Left ventricle myocardium superior (tissue), 1 donor: Measurements from ENCODE around the gene TNNI3K. TPM values are rescaled to one million over a fixed set of nuclear protein-coding genes. Genes with fewer than 3 reads are reported as not detected.

Experiments
- ATAC-seq: fragments of 200-7000 bp; cut with Tn5 transposase; one replicate; pipeline ENCODE4 v1.9.1; 2020; ENCODE audit warnings: mild to moderate bottlenecking, moderate library complexity
- DNase-seq: peaks from one replicate; pipeline ENCODE4 v3.0.0-alpha.2; 2020
- intact Hi-C: fragments of 100-400 bp; cut with micrococcal nuclease; formaldehyde crosslinking; loops from one replicate; pipeline ENCODE4 v1.11.0; 2022
- total RNA-seq: library from RNA; stranded (reverse); fragmentation: NEBNext Ultra II Directional; extraction: Animal tissue kit (Norgen Biotek cat#: 25700); gene quantifications from one replicate; pipeline ENCODE4 v1.2.1, GENCODE V29; 2021
- donor health status: DM: no; HTN: yes; CAD: no; lungs with severe emphysema.

The TNNI3K gene
- total RNA-seq, 1 donor from 2014 or later: 93.4 TPM

DNA sequence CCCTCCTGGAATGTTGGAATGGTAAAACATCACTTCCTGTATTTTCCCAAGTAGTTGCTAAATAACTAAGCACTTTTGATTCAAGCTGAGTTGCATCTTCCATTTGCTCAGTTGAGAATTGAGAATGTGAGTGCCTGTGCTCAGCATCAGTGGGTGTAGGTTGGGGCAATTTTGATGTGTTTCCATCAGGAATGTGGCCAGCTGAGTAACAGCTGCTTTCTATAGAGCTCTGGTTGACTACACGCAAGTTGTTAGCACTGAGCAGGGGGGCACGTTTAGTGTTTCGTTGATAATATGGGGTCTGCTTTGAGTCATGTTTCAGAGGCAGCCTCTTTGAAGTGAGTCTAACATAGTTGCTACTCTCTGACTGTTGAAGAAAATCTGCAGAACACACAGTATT is 235.7 kb downstream of the TNNI3K start:
- DNase-seq (no peak), ATAC-seq (peak; percentile 31)
- intact Hi-C loops: no loop called here

GRCh38 chr1:74471470-74471869 is 236.3 kb downstream of the TNNI3K start:
- ATAC-seq (no peak), DNase-seq (no peak)
- intact Hi-C loops: no loop called here

DNA sequence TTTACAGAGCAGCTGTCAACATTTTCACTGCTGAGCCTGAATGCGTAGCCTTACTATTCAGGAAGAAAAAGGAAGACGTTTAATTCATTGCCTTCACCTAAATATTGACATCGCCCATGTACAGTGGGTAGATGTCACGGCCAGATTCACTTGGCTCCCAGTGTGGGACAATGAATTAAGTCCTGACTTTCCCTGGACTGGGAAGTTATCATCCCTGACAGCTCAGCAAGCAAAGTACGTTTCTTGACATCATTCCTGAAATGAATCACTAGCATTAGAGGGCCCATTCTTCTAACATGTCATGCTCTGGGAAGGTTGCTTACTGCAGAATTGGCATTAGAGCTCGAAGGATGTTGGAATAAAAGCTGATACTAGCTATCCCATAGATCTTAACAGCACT is 239.4 kb downstream of the TNNI3K start:
- intact Hi-C loops: no loop called here
- ATAC-seq (no peak), DNase-seq (no peak)

DNA sequence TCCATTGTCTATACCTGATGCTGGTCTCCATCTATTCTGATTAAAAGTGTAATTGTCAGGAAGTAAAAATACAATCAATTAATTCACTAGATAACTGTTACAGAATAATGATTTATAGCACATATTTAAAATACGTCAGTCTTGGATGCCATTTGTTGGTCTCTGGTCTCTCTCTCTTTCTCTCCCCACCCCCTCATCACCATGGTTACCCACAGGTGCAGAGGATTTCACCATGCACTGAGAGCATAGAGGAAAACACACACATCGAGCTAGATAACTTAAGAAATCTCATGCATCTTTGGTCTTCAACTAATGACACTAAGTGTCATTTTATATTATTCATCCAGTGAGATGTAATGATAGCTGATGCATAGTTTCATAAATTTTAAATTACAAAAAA is 243.8 kb downstream of the TNNI3K start:
- ATAC-seq: no peak
- intact Hi-C loops: no loop called here

GRCh38 chr1:74480068-74480467 is 244.9 kb downstream of the TNNI3K start:
- intact Hi-C loops: no loop called here
- ATAC-seq (peak; percentile 35), DNase-seq (no peak)

More for the DNA sequence above, 243.8 kb downstream of the TNNI3K start:
- no peak for DNase-seq

DNA sequence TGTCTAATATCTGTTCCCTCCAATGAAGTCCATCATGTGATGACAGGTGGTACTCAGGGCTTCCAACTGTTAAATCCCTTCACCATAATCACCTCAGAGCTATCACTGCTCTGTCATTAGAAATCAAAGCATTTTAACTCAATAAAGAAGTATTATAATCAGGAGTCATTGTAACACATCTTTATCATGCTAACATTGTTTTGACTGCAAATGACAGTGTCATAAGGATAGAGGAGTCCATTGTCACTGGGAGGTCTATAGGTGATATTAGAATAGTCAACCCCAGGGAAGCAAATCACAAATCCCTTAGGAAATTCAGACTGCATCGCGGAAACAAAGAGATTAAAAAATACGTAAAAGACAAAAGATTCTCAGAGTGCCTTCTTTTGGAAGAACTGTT is 246.4 kb downstream of the TNNI3K start:
- DNase-seq: no peak
- intact Hi-C loops: no loop called here
- ATAC-seq: no peak

DNA sequence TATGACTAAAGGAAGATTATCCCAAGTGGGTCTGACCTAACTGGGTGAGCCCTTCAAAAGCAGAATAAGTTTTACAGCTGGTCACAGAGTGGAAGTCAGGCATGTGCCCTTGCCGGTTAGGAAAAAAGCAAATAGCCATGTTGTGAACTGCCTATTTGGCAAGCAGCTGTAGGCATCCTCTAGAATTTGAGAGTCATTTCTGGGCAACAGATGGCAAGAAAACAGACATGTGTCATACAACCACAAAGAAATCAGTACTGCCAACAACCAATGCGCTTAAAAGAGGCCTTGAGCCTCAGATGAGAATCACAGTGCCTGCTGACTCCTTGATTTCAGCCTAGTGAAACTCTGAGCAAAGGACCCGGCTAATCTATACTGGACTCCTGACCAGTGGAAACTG is 250.4 kb downstream of the TNNI3K start:
- no peak for DNase-seq
- peak; percentile 42 for ATAC-seq
- intact Hi-C loops: no loop called here

GRCh38 chr1:74486036-74486435 is 250.8 kb downstream of the TNNI3K start:
- DNase-seq (no peak), ATAC-seq (no peak)
- intact Hi-C loops: no loop called here

DNA sequence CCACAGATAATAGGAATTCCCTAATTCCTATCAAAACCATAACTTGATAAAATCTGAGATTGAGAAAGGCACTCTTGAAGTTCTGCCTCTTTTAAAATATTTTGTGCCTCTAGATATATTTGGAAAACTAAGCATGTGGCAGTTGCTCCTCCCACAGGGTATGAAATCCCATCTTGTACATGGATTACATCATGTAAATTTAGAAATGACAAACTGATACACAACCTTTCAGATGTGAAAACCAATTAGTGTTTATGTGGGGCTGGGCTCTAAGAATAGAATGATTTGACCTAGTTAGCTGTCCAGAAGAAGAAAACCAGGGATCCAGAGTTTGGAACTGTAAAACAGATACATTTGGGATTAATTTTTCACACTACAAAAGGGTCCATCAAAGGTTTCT is 261.5 kb downstream of the TNNI3K start:
- intact Hi-C loops: no loop called here
- DNase-seq (no peak), ATAC-seq (no peak)

- DNase-seq (no peak), ATAC-seq (no peak)
- intact Hi-C loops: no loop called here
Observed at GRCh38 chr1:74498901-74499300, 263.7 kb downstream of the TNNI3K start.

DNA sequence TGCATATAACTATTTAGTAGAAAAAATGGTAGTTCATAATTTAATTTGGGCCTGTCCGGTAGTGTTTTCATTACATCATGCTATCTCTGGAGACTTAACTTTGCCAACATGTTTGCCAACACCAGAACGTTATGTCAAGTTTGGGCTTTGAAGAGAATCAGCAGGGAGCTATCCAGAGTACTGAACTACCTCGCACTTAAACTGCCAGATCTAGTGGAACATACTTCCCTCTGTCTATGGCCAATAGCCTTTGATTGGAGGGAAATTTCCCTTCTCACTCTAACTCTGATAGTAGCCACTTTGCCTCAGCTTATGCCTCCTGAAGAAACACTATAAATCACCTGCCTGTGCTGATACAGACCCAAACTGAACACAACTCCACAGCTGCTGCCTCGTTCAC is 267.2 kb downstream of the TNNI3K start:
- DNase-seq (no peak), ATAC-seq (peak; percentile 44)
- intact Hi-C loops: no loop called here

GRCh38 chr1:74502858-74503257 is 267.7 kb downstream of the TNNI3K start:
- ATAC-seq (no peak), DNase-seq (no peak)
- intact Hi-C loops: no loop called here

DNA sequence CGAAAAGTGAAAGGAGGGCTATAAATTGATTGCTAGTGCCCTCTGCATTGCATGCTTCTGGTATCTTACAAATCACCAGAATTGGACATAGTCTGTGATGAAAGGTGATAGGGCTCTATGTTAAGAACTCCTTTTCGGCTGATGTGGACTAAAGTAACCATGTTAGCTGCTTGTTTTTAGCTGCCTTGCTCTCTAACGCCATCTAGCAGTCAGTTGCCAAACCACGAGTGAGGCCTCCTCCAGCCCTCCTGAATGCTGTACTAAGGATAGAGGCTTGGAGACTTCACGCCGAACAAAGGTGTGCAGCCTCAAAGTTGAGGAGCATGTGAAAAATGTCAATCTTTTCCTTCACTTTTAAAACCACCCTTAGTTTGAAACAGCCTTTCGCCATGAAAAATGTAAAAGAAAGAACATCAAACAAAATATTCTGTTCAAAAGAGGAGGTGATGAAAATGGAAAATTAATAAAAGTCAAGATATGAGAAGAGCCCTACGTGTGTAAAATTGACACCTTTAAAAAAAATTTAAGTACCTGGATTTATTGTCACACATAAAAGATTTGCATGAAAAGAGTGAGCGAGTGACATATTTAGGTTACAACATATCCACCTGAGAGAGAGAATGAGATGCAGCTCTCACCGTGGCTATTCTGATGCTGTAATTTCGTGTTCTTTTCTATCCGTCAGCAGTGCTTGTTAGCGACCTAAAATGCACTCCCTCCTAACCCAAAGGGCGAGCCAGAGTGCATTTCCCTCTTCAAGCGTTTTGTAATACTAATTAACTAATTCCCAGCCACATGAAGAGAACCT is 269.1 kb downstream of the TNNI3K start:
- intact Hi-C loops: no loop called here
- no peak for DNase-seq
- ATAC-seq: peak; percentile 89

GRCh38 chr1:74504933-74505512 is 269.8 kb downstream of the TNNI3K start:
- DNase-seq (no peak), ATAC-seq (peak; percentile 85)
- intact Hi-C loops: no loop called here

GRCh38 chr1:74505928-74506710 is 270.9 kb downstream of the TNNI3K start:
- intact Hi-C loops: no loop called here
- ATAC-seq (no peak), DNase-seq (no peak)

DNA sequence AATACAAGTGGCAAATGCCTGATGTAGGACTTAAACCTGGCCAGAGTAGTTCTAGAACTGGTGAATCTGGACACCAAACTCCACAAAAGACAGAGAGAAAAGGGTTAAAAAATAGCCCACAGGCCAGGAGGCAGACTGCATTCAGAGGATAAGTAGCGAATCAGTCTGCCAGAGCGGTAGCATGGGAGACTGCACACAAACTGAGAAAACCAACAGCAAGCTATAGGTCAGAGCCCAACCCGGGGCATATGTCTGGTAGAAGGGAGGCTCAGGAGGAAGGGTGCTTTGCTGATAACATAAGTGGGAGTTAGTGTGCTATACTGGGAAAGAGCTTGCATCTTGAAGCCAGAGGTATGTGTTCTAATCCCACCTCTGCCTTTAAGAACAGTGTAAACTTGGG is 273.3 kb downstream of the TNNI3K start:
- ATAC-seq (no peak), DNase-seq (no peak)
- intact Hi-C loops: no loop called here

GRCh38 chr1:74512170-74512915 is 277.2 kb downstream of the TNNI3K start, which contains the start of gene LRRC53:
Gene LRRC53, minus strand, starts transcription at chr1:74512611. Its CDS starts 29,262 bp downstream, at chr1:74483349.
- intact Hi-C loops: no loop called here
- no peak for DNase-seq
- ATAC-seq: peak; percentile 93

DNA sequence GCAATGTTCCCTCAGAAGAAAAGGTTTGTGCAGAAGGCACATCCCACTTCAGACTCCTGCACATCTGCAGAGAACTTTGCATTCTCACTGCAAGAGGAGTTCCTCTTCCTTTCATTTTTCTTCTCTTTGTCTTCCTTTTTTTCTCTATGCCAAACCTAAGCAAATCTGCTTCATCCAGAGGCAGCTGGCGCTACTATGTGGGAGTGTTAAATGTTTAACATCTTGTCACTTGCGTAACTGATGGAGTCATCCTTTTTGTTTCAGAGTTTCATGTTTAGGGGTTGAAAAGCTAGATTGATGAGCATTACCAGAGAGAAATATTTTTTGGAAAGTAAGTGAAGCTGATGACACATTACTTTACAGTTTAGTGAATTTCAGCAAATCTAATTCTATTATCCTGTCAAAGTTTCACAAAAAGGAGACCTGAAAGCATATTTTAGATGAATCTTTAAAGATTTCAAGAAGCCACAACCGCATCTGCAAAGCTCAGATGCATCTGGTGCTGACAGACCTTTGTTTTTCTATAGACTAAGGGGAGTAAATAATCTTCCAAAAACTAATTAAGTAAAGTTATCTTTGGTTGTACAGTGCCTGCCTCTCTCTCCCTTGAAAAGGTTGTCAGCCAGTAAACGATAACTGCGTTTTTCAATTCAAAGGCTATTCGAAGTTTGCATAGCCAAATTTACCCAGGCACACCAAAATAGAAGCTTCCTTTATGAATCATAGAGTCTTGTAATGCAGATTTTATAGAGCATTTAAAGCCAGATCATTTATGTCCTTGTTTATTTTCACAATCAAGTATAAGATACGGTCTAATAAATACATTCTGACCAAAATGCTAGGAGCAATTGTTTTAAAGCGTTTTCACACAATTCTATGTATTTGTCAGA is 278.5 kb downstream of the TNNI3K start:
- intact Hi-C loops: no loop called here
- ATAC-seq (no peak), DNase-seq (no peak)
